ENCODE data around the gene SH3PXD2A. TPM values are rescaled to one million over a fixed set of nuclear protein-coding genes. Genes with fewer than 3 reads are reported as not detected.
"Not testable (repeated sequence)": the region's sequence is repeated elsewhere in the genome, so short reads cannot be mapped to it uniquely, and the experiment has no call there.

The SH3PXD2A gene
- total RNA-seq, 1 donor from 2014 or later, result 19.3 TPM

DNA sequence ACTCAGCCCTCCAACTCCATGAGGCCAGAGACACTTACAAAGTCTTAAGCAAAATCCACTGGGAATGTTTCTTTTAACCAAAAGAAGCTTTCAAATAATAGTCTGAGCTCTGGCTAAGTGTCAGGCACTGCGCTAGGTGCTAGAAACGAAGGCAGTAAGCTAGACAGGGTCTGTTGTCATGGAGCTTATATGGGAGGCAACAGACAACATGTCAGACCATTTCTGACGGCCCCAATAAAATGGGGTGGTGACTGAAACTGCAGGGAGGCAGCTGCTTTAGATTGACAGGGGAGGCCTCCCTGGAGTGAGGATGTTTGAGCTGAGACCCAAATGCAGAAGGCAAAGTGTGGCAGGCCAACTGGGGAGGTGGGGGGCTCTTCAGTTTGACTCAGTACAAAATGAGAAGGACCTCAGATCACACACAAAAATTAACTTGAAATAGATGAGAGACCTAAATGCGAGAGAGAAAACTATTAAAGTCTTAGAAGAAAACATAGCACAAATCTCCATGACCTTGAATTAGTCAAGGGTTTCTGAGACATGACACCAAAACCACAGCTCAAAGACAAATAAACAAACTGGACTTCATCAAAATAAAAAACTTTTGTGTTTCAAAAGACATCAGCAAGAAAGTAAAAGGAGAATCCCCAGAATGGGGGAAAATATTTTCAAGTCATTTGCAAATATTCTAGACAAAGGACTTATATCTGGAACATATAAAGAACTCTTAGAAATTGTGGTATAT lies 40.6 kb downstream of the SH3PXD2A start:
- intact Hi-C loops (cut with micrococcal nuclease), result no loop called here

DNA sequence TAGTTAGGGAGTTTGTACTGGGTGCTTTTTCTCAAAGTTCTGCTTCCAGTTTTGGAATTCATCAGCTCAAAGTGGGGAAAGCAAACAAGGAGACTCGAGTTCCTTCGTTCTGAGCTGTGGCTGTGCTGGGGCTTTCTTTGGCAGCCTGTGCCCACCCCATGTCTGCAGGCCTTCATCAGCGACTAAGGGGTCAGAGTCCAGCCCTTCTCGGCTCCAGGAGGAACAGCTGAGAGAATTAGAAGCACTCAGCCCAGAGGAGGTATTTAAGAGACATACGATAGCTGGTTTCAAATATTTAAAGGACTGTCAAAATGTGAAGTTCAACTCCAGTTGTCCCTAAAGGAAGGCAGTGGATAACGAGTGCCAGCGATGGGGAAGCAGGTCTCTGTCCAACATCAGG lies 41.3 kb downstream of the SH3PXD2A start:
- intact Hi-C loops (cut with micrococcal nuclease), result no loop called here

- intact Hi-C loops (cut with micrococcal nuclease), result not testable (repeated sequence)
These were observed 42.1 kb downstream of the SH3PXD2A start for GRCh38 chr10:103813312-103813711.

DNA sequence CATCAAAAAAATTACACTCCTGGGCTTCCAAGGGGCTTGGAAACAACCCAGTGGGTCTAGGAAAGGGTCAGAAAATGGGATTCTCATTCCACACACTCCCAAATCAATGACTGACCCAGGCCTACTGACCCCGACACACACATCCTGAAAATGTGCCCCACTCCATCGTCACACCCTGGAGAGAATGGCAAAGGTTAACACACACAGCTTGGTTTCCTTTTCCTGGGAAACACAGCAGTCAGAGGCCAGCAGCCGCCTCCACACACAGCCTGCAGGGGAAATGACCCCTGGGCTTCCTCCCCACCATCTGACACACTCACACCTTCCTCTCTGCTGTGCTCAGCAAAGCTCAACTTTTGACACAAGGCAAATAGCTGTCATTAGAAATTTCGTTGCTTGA lies 42.9 kb downstream of the SH3PXD2A start:
- intact Hi-C loops (cut with micrococcal nuclease), result no loop called here

DNA sequence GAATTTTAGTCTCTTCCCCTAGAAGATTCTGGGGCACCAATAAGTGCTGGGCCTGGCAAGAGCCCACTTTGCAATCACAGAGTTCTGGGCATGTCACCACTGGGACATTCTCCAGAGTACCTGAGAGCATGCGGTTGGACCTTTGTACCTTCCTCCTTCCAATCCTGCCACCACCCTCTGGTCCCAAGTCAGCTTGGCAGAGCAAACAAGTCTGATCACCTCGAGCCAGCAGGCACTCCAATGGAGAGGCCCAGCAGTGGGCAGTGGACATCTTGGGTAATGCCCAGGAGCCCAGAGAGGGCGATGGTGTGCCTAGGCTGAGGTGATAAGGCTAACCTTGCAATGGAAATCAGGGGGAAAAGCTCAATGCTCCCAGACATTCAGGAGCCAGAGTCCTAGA lies 43.4 kb downstream of the SH3PXD2A start:
- intact Hi-C loops (cut with micrococcal nuclease), result no loop called here

- intact Hi-C loops (cut with micrococcal nuclease), result no loop called here
These were observed 43.9 kb downstream of the SH3PXD2A start for GRCh38 chr10:103811463-103811862.

DNA sequence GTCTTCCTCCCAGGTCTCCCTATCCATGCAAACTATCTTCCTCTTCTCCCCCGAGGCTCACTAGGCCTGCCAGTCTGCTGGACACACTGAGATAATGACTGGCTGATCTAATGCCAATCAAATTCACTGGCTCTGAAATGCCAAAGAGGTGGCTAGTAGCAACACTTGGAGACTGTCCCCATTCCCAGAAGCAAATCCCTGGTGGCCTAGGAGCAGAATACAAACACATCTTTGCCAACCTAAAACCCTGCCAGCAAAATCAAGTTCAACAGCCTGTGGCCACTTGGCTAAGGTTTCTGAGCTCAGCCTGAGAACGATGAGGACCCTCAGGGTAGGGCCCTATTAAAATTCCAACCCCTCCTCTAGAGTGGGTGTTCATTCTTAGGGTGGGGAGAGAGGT lies 46.6 kb downstream of the SH3PXD2A start:
- intact Hi-C loops (cut with micrococcal nuclease), result no loop called here

DNA sequence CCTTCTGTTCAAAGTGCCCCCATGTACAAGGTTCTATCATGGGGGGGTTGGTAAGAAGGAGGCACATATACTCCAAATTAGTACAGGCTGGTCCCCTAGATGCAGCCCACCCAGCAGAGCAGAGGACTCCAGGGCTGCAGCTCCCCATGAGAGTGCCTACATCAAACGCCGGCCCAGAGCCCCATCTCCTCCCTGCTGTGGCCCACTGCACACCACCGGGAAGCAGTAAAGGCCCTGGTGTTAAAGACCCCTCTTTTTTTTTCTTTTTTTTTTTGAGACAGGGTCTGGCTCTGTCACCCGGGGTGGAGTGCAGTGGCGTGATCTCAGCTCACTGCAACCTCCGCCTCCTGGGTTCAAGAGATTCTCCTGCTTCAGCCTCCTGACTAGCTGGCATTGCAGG lies 47.4 kb downstream of the SH3PXD2A start:
- intact Hi-C loops (cut with micrococcal nuclease), result no loop called here

DNA sequence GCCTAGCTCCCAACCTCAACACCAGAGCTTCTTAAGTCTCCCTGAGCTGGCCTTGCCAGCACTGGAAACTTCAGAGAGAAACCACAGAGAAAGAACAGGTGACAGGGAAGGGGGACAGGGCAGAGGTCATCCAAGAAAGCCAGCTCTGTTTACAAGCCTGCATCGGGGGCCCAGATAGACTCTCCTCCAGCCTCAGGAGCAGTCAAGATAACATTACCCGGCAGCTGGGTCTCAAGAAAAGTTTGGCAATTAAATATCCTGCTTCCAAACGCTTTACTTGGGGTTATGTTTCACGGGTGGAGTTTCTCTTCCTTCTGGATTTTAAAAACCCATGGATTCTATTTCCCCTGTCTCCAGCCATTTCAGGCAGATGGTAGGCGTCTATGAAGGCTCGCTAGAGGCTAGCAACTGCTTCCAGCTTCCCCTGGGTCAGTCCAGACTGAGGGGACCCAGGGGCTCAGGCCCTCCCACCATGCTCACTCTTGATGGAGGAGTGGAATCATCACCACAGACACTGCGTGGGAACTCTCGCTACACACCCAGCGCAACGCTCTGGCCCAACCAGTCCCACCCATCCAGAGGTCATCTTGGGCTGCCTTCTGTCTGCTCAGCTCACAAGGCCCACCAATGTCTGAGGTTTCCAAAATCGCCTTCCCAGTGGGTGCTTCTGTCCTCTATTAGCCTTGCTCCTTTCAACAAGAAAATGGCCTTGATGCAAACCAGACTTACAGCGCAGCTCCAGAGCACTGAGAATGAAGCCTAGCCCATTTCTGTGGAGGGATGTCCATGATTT lies 48.8 kb downstream of the SH3PXD2A start:
- intact Hi-C loops (cut with micrococcal nuclease), result no loop called here

DNA sequence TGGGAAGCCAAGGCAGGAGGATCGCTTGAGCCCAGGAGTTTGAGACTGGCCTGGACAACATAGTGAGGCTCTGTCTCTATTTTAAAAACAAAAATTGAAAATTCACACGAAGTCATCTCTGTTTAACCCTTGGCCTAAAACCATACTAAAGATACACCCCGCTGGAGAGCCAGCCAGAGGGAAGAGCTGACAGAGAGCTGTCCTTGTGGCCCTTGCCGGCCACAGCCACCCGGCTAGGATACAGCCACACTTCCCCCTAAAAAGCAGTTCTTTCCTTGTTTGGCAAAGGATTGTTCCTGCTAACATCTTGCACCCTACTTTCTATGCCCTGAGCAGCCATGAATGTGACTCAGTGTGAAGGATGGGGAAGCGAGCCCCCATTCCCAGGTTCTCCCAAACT lies 49.6 kb downstream of the SH3PXD2A start:
- intact Hi-C loops (cut with micrococcal nuclease), result no loop called here

GRCh38 chr10:103804871-103805270 lies 50.5 kb downstream of the SH3PXD2A start:
- intact Hi-C loops (cut with micrococcal nuclease), result no loop called here

- intact Hi-C loops (cut with micrococcal nuclease), result loop anchor here (2.0 kb wide), 1 partner anchor 43 kb away; no protein-coding TSS in a partner anchor
These were observed 51.4 kb downstream of the SH3PXD2A start for GRCh38 chr10:103803941-103804340.

DNA sequence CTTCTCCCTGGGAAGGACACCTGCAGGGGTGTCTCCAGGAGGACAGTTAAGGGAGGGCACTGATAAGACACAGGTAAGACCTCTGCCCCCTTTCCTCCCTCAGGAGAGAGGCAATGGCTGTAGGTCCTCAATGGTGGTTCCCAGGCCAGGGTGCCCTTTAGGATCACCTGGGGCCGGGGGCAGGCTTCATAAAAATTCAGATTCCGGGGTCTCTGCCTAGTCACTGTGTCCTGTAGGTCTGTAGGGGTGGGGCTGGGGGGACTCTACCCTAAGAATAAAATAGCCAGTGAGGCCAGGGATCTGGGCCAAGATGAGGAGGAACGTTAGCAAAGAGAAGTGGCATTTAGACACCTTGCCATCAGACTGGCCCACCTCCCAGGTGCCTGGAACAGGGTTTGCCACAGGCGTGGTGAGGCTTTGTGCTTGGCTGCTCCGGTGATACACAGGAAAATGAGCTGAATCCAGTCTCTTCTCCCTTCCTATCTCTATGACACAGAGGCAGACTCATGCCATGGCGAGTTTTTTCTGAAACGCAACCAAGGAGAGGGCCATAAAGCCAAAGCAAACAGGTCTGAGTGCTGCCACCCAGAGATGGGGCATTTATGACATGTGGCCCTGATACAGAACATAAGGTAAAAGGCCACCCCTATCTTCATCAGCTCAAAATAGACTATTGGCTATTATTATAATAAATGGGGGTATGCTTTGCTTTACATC lies 52.6 kb downstream of the SH3PXD2A start:
- intact Hi-C loops (cut with micrococcal nuclease), result loop anchor here (2.0 kb wide), 1 partner anchor 44 kb away; no protein-coding TSS in a partner anchor

- intact Hi-C loops (cut with micrococcal nuclease), result loop anchor here (2.0 kb wide), 1 partner anchor 45 kb away; no protein-coding TSS in a partner anchor
These were observed 53.3 kb downstream of the SH3PXD2A start for GRCh38 chr10:103802081-103802480.

DNA sequence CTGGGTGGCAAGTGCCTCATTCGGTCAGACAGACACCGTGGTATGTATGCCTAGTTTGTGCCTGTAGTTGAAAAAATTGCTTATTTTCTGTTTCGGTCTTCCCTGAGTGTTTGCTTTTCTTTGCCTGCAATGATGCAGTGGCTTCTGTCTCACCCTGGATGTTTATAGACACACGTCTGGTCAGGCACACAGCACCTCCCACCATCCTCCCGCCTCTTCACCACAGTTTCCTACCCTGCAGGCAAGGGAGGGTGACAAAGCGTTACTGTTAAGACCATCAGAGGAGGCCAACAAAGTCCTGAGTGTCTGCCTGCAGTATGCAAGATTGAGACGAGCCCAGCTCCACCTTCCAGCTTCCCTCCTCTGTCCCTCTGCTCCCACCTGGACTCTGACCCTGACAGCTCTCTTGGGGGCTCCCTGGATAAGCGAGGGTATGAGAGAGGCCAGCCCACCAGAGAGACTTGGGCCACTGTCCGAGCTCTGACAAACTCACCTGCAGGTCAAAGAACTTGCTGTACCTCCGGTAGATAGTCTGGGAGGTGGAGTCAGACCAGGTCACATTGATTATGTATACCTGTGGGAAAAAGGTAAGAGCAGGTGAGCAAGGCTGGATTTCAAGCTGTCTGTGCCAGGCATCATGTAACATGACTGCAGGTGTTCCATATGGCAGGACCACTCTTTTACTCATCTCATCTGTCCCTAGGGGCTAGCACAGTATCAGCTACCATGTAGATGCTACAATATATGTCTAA lies 54.4 kb downstream of the SH3PXD2A start:
- intact Hi-C loops (cut with micrococcal nuclease), result loop anchor here (1.0 to 2.0 kb wide), 4 partner anchors 29 to 88 kb away; no protein-coding TSS in a partner anchor

GRCh38 chr10:103800089-103800488 lies 55.3 kb downstream of the SH3PXD2A start:
- intact Hi-C loops (cut with micrococcal nuclease), result loop anchor here (1.0 to 2.0 kb wide), 3 partner anchors 28 to 87 kb away; no protein-coding TSS in a partner anchor

DNA sequence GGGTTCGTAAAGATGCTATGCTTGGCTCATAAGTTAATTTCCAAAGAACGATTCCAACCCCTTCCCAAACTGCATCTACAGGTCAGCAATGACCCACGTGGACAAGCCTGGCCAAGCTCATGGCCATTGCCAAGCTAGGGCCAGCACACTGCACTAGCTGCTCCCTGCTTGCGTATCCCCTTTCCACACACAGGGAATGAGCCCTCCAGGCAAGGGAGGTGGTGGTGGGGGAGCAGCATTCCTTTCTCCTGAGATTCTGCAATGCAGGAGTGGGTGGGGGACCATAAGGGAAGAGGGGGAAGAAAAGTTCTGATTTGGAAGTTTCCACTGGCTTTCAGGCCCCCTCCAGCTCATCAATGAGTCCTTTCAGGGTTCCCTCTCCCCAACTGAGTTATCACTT lies 56.0 kb downstream of the SH3PXD2A start:
- intact Hi-C loops (cut with micrococcal nuclease), result no loop called here

DNA sequence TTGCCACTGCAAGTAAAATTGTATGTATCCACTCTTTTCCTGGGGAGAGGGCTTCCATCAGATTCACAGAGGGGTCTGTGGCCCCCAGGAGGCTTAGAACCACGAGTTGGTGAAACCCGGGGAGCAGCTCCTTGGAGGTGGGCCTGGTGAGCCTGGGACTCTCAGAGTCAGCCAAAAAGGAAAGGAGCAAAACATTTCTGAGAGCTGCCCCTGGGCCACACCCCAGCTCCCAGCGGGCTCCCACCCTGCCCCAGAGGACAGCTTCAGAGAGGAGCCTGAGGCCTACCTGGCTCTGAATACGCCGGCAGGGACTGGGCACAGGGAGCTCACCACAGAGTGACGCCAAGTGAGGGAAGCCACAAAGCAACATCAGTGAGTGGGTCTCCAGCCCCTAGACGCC lies 56.9 kb downstream of the SH3PXD2A start:
- intact Hi-C loops (cut with micrococcal nuclease), result no loop called here

DNA sequence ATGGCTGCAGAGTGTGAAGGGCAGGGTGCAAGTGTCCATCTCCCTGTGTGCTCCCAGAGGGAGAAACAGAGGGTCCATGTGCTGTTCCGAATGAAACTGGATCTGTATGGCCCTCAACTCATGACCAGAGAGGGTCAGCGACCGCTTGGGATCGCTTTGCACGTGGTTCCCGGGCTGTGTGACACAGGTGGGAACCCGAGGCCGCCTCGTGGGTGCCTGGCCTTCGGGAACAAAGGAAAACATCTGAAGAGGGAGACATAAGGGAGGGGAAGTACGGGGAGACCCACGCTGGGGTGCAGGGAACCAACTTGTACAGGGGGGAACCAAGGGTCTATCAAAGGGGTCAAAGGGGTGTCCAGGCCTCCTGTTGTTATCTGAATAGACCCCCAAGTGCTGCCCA lies 57.5 kb downstream of the SH3PXD2A start:
- intact Hi-C loops (cut with micrococcal nuclease), result no loop called here

GRCh38 chr10:103795634-103796270 lies 59.6 kb downstream of the SH3PXD2A start:
- intact Hi-C loops (cut with micrococcal nuclease), result no loop called here

Measured in T-helper 1 cell treated with Interleukin-12 subunit alpha and Interleukin-12 subunit beta and Interleukin-4 antibody, amounts not matched to agents 30 ng/mL and 1 ng/mL, for 36 hours (primary cell).